SK-N-SH (cell line): ENCODE measurements around the gene OBSL1. TPM values are rescaled to one million over a fixed set of nuclear protein-coding genes. Genes with fewer than 3 reads are reported as not detected.

Source experiments
- CTCF ChIA-PET: fragments of 300-600, 350-600 bp; formaldehyde crosslinking; extraction: SDS; loops from one replicate; lab custom pipeline; 2021; lab: Yijun Ruan, JAX
- POLR2A ChIA-PET: fragments of 350-600 bp; sonication (Branson Sonifier 250); formaldehyde crosslinking; extraction: SDS; loops from one replicate; lab custom pipeline; 2020; ENCODE audit warnings: antibody characterized with exemption, inconsistent platforms; lab: Yijun Ruan, JAX
- DNase-seq: peaks from one replicate; pipeline ENCODE4 v3.0.0; 2012
- H2AFZ ChIP-seq: fragments of 200-600 bp; sonication (generic); 2 replicates; pipeline ENCODE4 v1.8.1; 2016; ENCODE audit warnings: antibody characterized with exemption, mild to moderate bottlenecking, low read depth
- H3F3A ChIP-seq: fragments of 200-600 bp; sonication (generic); replicated peaks from 2 replicates; pipeline ENCODE3; 2016; ENCODE audit warnings: antibody characterized with exemption, mild to moderate bottlenecking; ENCODE audit not compliant: insufficient read depth
- H3K27ac ChIP-seq, 2 experiments: fragments of 200-500 bp in 1 of 2; fragments of 200-600 bp in 1 of 2; sonication (Bioruptor generic) in 1 of 2; sonication (generic), shearing (Covaris generic) in 1 of 2; 2 replicates each; pipeline versions ENCODE4 v1.5.1 to v1.6.1; 2014 to 2016; ENCODE audit warnings: low read depth in 2 of 2, inconsistent platforms in 1 of 2, low read length in 1 of 2, mild to moderate bottlenecking in 1 of 2, mixed read lengths in 1 of 2
- H3K27me3 ChIP-seq: fragments of 200-600 bp; sonication (generic), shearing (Covaris generic); 2 replicates; pipeline ENCODE4 v1.6.1; 2016; ENCODE audit warnings: mixed run types; ENCODE audit not compliant: insufficient read depth
- H3K36me3 ChIP-seq, 2 experiments: fragments of 200-500 bp in 1 of 2; fragments of 200-600 bp in 1 of 2; sonication (Bioruptor generic) in 1 of 2; sonication (generic) in 1 of 2; replicated peaks in 1 of 2; 2 replicates each; pipeline versions ENCODE3 to v1.5.1; 2014 to 2016; ENCODE audit warnings: low read length in 1 of 2, mild to moderate bottlenecking in 1 of 2; ENCODE audit not compliant: insufficient read depth in 2 of 2, control insufficient read depth in 1 of 2
- H3K4me1 ChIP-seq, 2 experiments: fragments of 200-500 bp in 1 of 2; fragments of 200-600 bp in 1 of 2; sonication (Bioruptor generic) in 1 of 2; sonication (generic), shearing (Covaris generic) in 1 of 2; 2 replicates each; pipeline versions ENCODE4 v1.5.1 to v1.6.1; 2014 to 2016; ENCODE audit warnings: low read depth in 1 of 2, low read length in 1 of 2, mixed run types in 1 of 2; ENCODE audit not compliant: insufficient read depth in 2 of 2, control insufficient read depth in 1 of 2
- H3K4me2 ChIP-seq: fragments of 200-600 bp; sonication (generic), shearing (Covaris generic); 2 replicates; pipeline ENCODE4 v1.6.1; 2017; ENCODE audit warnings: mixed run types
- H3K4me3 ChIP-seq, 2 experiments: fragments of 200-500 bp in 1 of 2; fragments of 200-600 bp in 1 of 2; sonication (Bioruptor generic) in 1 of 2; sonication (generic), shearing (Covaris generic) in 1 of 2; 2 replicates each; pipeline versions ENCODE4 v1.5.1 to v1.8.1; 2014 to 2016; ENCODE audit warnings: low read depth in 2 of 2, inconsistent platforms in 1 of 2, low read length in 1 of 2, mild to moderate bottlenecking in 1 of 2, mixed read lengths in 1 of 2, moderate library complexity in 1 of 2
- H3K79me2 ChIP-seq: fragments of 200-600 bp; sonication (generic); 2 replicates; pipeline ENCODE4 v1.8.1; 2017; ENCODE audit warnings: mild to moderate bottlenecking; ENCODE audit not compliant: insufficient read depth
- H3K9ac ChIP-seq: fragments of 200-600 bp; sonication (generic); 2 replicates; pipeline ENCODE4 v1.6.1; 2017; ENCODE audit warnings: mixed run types
- H3K9me2 ChIP-seq: fragments of 200-600 bp; sonication (generic); 2 replicates; pipeline ENCODE4 v1.6.1; 2017; ENCODE audit warnings: mixed run types
- H3K9me3 ChIP-seq: fragments of 200-600 bp; sonication (generic); 2 replicates; pipeline ENCODE4 v1.6.1; 2017; ENCODE audit warnings: mixed run types, mild to moderate bottlenecking, moderate library complexity
- H4K20me1 ChIP-seq: fragments of 200-600 bp; sonication (generic); 2 replicates; pipeline ENCODE4 v1.6.1; 2017; ENCODE audit warnings: mild to moderate bottlenecking, mixed run types; ENCODE audit not compliant: insufficient read depth
- EP300 ChIP-seq, 2 experiments: IDR thresholded peaks; 2 replicates each; pipeline versions ENCODE4 v1.4.0 to v1.6.1; 2012; ENCODE audit warnings: borderline replicate concordance in 1 of 2, low read depth in 1 of 2, low read length in 1 of 2
- EZH2phosphoT487 ChIP-seq: fragments of 200-600 bp; sonication (generic); IDR thresholded peaks from 2 replicates; pipeline ENCODE4 v1.6.1; 2017; ENCODE audit warnings: low read depth, mixed run types, mild to moderate bottlenecking, antibody characterized with exemption, moderate library complexity, borderline replicate concordance
- FOXJ3 ChIP-seq: sonication (generic); formaldehyde crosslinking; IDR thresholded peaks from 2 replicates; pipeline ENCODE4 v1.5.1; 2020; ENCODE audit warnings: mild to moderate bottlenecking, missing genetic modification reagents
- GABPA ChIP-seq: IDR thresholded peaks from 2 replicates; pipeline ENCODE4 v1.4.0; 2012; ENCODE audit warnings: low read depth, mild to moderate bottlenecking
- IRF3 ChIP-seq: fragments of 150-350 bp; IDR thresholded peaks from 2 replicates; pipeline ENCODE4 v1.6.1; 2016; ENCODE audit warnings: mild to moderate bottlenecking, low read depth, low read length
- MXI1 ChIP-seq: IDR thresholded peaks from 2 replicates; pipeline ENCODE4 v1.6.1; 2012; ENCODE audit warnings: mild to moderate bottlenecking, low read depth, low read length, improper control_type of control experiment
- NRF1 ChIP-seq: IDR thresholded peaks from 2 replicates; pipeline ENCODE4 v1.6.1; 2012; ENCODE audit warnings: low read depth, mild to moderate bottlenecking, low read length
- POLR2AphosphoS5 ChIP-seq: IDR thresholded peaks from 2 replicates; pipeline ENCODE4 v1.6.1; 2012; ENCODE audit warnings: low read depth, low read length
- RCOR1 ChIP-seq: fragments of 150-350 bp; IDR thresholded peaks from 2 replicates; pipeline ENCODE4 v1.6.1; 2017; ENCODE audit warnings: antibody characterized with exemption, low read length
- REST ChIP-seq: IDR thresholded peaks from 2 replicates; pipeline ENCODE4 v1.6.1; 2012; ENCODE audit warnings: mild to moderate bottlenecking, low read depth, low read length, moderate library complexity
- SIN3A ChIP-seq: IDR thresholded peaks from 2 replicates; pipeline ENCODE4 v1.6.1; 2012; ENCODE audit warnings: low read depth, mild to moderate bottlenecking, low read length, moderate library complexity, borderline replicate concordance
- SMC3 ChIP-seq: IDR thresholded peaks from 2 replicates; pipeline ENCODE4 v1.6.1; 2012; ENCODE audit warnings: low read depth, low read length, improper control_type of control experiment
- TCF12 ChIP-seq: IDR thresholded peaks from 2 replicates; pipeline ENCODE4 v1.4.0; 2012
- TEAD4 ChIP-seq: IDR thresholded peaks from 2 replicates; pipeline ENCODE4 v1.4.0; 2012; ENCODE audit warnings: mild to moderate bottlenecking, borderline replicate concordance; ENCODE audit not compliant: insufficient read depth
- USF1 ChIP-seq: IDR thresholded peaks from 2 replicates; pipeline ENCODE4 v1.4.0; 2012; ENCODE audit warnings: low read depth, borderline replicate concordance
- YY1 ChIP-seq: IDR thresholded peaks from 2 replicates; pipeline ENCODE4 v1.4.0; 2012; ENCODE audit warnings: low read depth, mild to moderate bottlenecking
- WGBS: methylation state at CpG from one replicate; pipeline ENCODE4 v1.1.6; 2017; ENCODE audit warnings: low lambda C conversion rate; 5-methylcytosine and 5-hydroxymethylcytosine counted together
- polyA plus RNA-seq, 3 experiments: library from polyadenylated mRNA; depleted of rRNA; stranded (reverse); fragments of >200 nt; gene quantifications; 2 replicates each; pipeline ENCODE4 v1.2.3, GENCODE V29; 2012

The OBSL1 gene
- polyA plus RNA-seq, 1 of the 3 experiments (the other 2 are of a cell fraction) = 93.0 TPM

- no peak for TF ChIP-seq MXI1
- no peak for TF ChIP-seq USF1
- TF ChIP-seq FOXJ3 (CRISPR knock-in tag) = no peak
- TF ChIP-seq TCF12 = no peak
- TF ChIP-seq IRF3 = no peak
- TF ChIP-seq YY1 = no peak
- no peak for TF ChIP-seq EZH2phosphoT487
- no peak for TF ChIP-seq SMC3
- Histone ChIP-seq H3K4me3 (no peak overlapping the region), H3K9ac (no peak overlapping the region), H3F3A (peaks cover 6% of the 10 kb centered on the region), H3K4me2 (no peak overlapping the region), H3K9me2 (no peaks in the 10 kb centered on the region), H3K36me3 (peaks cover 1% of the 10 kb centered on the region in 2 experiments), H3K79me2 (peaks cover 4% of the 10 kb centered on the region; the same call in 1 of the 2 replicates), H2AFZ (no peak overlapping the region), H3K27me3 (peaks cover 7% of the 10 kb centered on the region; the same call in 1 of the 2 replicates), H3K27ac (no peak overlapping the region), H4K20me1 (no peaks in the 10 kb centered on the region), H3K4me1 (peaks cover 3 to 15% of the 10 kb centered on the region in 2 experiments; a peak in 1 of 4 replicates), H3K9me3 (no peaks in the 10 kb centered on the region)
- 93% methylated on average over 16 of the region's 22 CpGs for WGBS
- POLR2A ChIA-PET = interaction anchor here (0.6 kb wide), 1 partner anchor 24 kb away, joined by 3 read pairs; no protein-coding TSS in a partner anchor
- CTCF ChIA-PET = interaction anchor here (1.0 to 1.4 kb wide), 4 partner anchors 15 to 99 kb away, joined by 3 to 5 read pairs (median 4); no protein-coding TSS in a partner anchor
- DNase-seq = no peak
Measured at GRCh38 chr2:219574484-219575311, 3.4 kb upstream of the OBSL1 start.

- Histone ChIP-seq H3K4me1 (peaks cover 3 to 21% of the 10 kb centered on the region in 2 experiments; a peak in 1 of 4 replicates), H3K36me3 (peaks cover 6 to 11% of the 10 kb centered on the region in 2 experiments), H3K9me3 (no peaks in the 10 kb centered on the region), H4K20me1 (no peaks in the 10 kb centered on the region), H2AFZ (no peak overlapping the region), H3K9ac (no peak overlapping the region), H3F3A (peaks cover 6% of the 10 kb centered on the region), H3K9me2 (no peaks in the 10 kb centered on the region), H3K27ac (no peak overlapping the region), H3K27me3 (no peaks in the 10 kb centered on the region; the same call in 1 of the 2 replicates), H3K4me2 (no peak overlapping the region), H3K4me3 (no peak overlapping the region), H3K79me2 (peaks cover 4% of the 10 kb centered on the region; the same call in 1 of the 2 replicates)
- ChIA-PET CTCF (interaction anchor here (2.9 to 5.5 kb wide), 2 partner anchors 13 to 24 kb away, joined by 13 to 48 read pairs; partner anchors contain the start of gene STK11IP), POLR2A (interaction anchor here (3.8 kb wide), 1 partner anchor 24 kb away, joined by 56 read pairs; the partner anchor contains the start of gene STK11IP)
- DNase-seq = no peak
- WGBS = 92% methylated on average over 5 of the region's 5 CpGs
- TF ChIP-seq FOXJ3 (CRISPR knock-in tag) (no peak), NRF1 (no peak), SIN3A (no peak), POLR2AphosphoS5 (no peak), REST (no peak), EZH2phosphoT487 (no peak), RCOR1 (no peak), EP300 (IDR thresholded peaks at IDR 0.05; ENCODE audit: borderline replicate concordance in 1 of 2, low read depth in 1 of 2, low read length in 1 of 2) (no peak), GABPA (no peak), TEAD4 (no peak)
Measured at GRCh38 chr2:219573166-219573565, 1.8 kb upstream of the OBSL1 start.
